ENCODE results near the gene SCIN.
"Not testable (repeated sequence)": the region's sequence is repeated elsewhere in the genome, so short reads cannot be mapped to it uniquely, and the experiment has no call there.

The SCIN gene

GRCh38 chr7:12570534-12571461 is at the start of gene SCIN:
SCIN (plus strand) TSS chr7:12570720; CDS start chr7:12570787, 67 bp downstream.
- DNase-seq: no peak

- DNase-seq: peak; percentile 30
These were observed 45.6 kb upstream of the SCIN start for GRCh38 chr7:12524794-12525386.

- not testable (repeated sequence) for DNase-seq
These were observed 43.8 kb upstream of the SCIN start for GRCh38 chr7:12526693-12527092.

GRCh38 chr7:12527670-12528069 is 42.9 kb upstream of the SCIN start:
- DNase-seq: not testable (repeated sequence)

GRCh38 chr7:12529971-12530710 is 40.4 kb upstream of the SCIN start:
- DNase-seq: no peak

- DNase-seq: no peak
These were observed 38.7 kb upstream of the SCIN start for GRCh38 chr7:12531784-12532183.

GRCh38 chr7:12534046-12534445 is 36.5 kb upstream of the SCIN start:
- no peak for DNase-seq

- DNase-seq: peak; percentile 43
These were observed 30.8 kb upstream of the SCIN start for GRCh38 chr7:12539681-12540080.

GRCh38 chr7:12540850-12541249 is 29.7 kb upstream of the SCIN start:
- no peak for DNase-seq

- no peak for DNase-seq
These were observed 26.9 kb upstream of the SCIN start for GRCh38 chr7:12543586-12543985.

- DNase-seq: peak; percentile 43
These were observed 21.4 kb upstream of the SCIN start for GRCh38 chr7:12549106-12549505.

- DNase-seq: no peak
These were observed 19.6 kb upstream of the SCIN start for GRCh38 chr7:12550956-12551355.

- peak; percentile 17 for DNase-seq
These were observed 17.6 kb upstream of the SCIN start for GRCh38 chr7:12552876-12553275.

- peak; percentile 77 for DNase-seq
These were observed 17.1 kb upstream of the SCIN start for GRCh38 chr7:12553416-12553815.

- DNase-seq: no peak
These were observed 16.2 kb upstream of the SCIN start for GRCh38 chr7:12554351-12554750.

GRCh38 chr7:12554872-12555271 is 15.6 kb upstream of the SCIN start:
- DNase-seq: no peak

GRCh38 chr7:12555695-12556094 is 14.8 kb upstream of the SCIN start:
- DNase-seq: not testable (repeated sequence)

GRCh38 chr7:12556139-12556792 is 14.3 kb upstream of the SCIN start:
- DNase-seq: not testable (repeated sequence)

- no peak for DNase-seq
These were observed 13.2 kb upstream of the SCIN start for GRCh38 chr7:12557282-12557681.

GRCh38 chr7:12564996-12565764 is 5.3 kb upstream of the SCIN start:
- no peak for DNase-seq

- DNase-seq: no peak
These were observed 4.6 kb upstream of the SCIN start for GRCh38 chr7:12565873-12566272.

- peak; percentile 7 for DNase-seq
These were observed 3.5 kb upstream of the SCIN start for GRCh38 chr7:12567015-12567414.

Measured in MV-4-11 (cell line).